ENCODE measurements around the gene SH3YL1. TPM values are rescaled to one million over a fixed set of nuclear protein-coding genes. Genes with fewer than 3 reads are reported as not detected.
A peak's percentile ranks its signal among the peaks of the same experiment; 100 is the strongest.

Gene SH3YL1
- total RNA-seq, 1 donor from 2014 or later, result 27.3 TPM

DNA sequence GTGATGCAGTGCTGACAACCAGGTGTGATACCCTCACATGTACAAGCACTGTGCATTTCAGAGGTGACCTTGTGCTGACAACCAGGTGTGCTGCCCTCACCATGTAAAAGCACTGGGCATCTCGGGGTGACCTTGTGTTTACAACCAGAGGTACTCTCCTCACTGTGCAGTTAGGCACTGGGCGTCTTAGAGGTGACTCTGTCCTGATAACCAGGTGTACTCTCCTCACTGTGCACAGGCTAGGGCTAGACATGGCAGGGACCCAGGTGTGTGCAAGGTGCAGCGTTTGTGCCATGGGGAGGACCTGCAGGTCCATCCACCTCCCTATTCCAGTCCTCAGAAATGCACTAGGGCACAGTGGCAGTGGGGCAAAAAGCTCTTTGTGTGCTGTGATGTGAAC is 32.5 kb upstream of the SH3YL1 start:
- no peaks in the 10 kb centered on the region for H3K4me1 Mint-ChIP-seq (ENCODE audit: low read depth, unreplicated experiment)
- H3K4me3 Mint-ChIP-seq (ENCODE audit: unreplicated experiment), result no peak overlapping the region
- Histone ChIP-seq H3K9ac (ENCODE audit: low read length) (no peak overlapping the region), H3K4me2 (ENCODE audit: low read length) (no peak overlapping the region), H4K20me1 (ENCODE audit: insufficient read depth, low read length) (no peaks in the 10 kb centered on the region), H3K79me2 (ENCODE audit: insufficient read depth, low read length) (no peaks in the 10 kb centered on the region), H3K4me3 (ENCODE audit: insufficient read depth, low read depth, low read length) (no peak overlapping the region), H3K36me3 (ENCODE audit: insufficient read depth, low read length) (no peaks in the 10 kb centered on the region), H3K4me1 (ENCODE audit: insufficient read depth, low read length) (no peaks in the 10 kb centered on the region), H2AFZ (ENCODE audit: low read depth, low read length) (no peak overlapping the region), H3K27ac (ENCODE audit: low read depth, low read length) (no peak overlapping the region), H3K27me3 (ENCODE audit: insufficient read depth, low read length) (peaks cover 2% of the 10 kb centered on the region), H3K9me3 (ENCODE audit: insufficient read depth, low read depth, low read length) (no peaks in the 10 kb centered on the region)
- H3K27me3 Mint-ChIP-seq (ENCODE audit: low read depth, unreplicated experiment), result peaks cover 43% of the 10 kb centered on the region
- TF ChIP-seq, protein P1, sequence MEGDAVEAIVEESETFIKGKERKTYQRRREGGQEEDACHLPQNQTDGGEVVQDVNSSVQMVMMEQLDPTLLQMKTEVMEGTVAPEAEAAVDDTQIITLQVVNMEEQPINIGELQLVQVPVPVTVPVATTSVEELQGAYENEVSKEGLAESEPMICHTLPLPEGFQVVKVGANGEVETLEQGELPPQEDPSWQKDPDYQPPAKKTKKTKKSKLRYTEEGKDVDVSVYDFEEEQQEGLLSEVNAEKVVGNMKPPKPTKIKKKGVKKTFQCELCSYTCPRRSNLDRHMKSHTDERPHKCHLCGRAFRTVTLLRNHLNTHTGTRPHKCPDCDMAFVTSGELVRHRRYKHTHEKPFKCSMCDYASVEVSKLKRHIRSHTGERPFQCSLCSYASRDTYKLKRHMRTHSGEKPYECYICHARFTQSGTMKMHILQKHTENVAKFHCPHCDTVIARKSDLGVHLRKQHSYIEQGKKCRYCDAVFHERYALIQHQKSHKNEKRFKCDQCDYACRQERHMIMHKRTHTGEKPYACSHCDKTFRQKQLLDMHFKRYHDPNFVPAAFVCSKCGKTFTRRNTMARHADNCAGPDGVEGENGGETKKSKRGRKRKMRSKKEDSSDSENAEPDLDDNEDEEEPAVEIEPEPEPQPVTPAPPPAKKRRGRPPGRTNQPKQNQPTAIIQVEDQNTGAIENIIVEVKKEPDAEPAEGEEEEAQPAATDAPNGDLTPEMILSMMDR (IDR thresholded peaks at IDR 0.05; ENCODE audit: insufficient read depth, low read depth, low read length), result no peak
- no peak for TF ChIP-seq EZH2 (IDR thresholded peaks at IDR 0.05; ENCODE audit: insufficient read depth, low read length)
- DNase-seq (ENCODE audit: low read depth) (no peak), FAIRE-seq (no peak)
- peaks cover 2% of the 10 kb centered on the region for H3K36me3 Mint-ChIP-seq (ENCODE audit: low read depth, unreplicated experiment)
- H3K27ac Mint-ChIP-seq (ENCODE audit: unreplicated experiment), result no peak overlapping the region
- peaks cover 8% of the 10 kb centered on the region for H3K9me3 Mint-ChIP-seq (ENCODE audit: unreplicated experiment)

DNA sequence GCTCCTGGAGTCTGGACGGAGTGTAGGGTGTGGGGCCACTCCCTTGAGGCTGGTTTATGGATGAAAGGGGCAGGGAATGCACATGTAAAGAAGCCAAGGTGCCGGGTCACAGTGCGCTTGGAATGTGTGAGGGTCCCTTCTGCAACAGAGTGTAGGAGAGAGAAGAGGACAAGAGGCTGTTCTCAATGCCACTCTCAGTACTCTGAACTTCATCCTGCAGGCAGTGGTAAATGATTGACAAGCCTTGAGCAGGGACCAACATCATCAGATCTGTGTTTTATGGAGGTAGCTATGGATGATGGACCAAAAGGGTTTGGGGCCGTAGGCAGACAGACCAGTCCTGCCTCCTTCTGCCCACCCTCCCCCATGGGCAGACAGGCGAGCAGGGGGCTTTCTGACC is 31.3 kb upstream of the SH3YL1 start:
- H3K9me3 Mint-ChIP-seq (ENCODE audit: unreplicated experiment), result peaks cover 8% of the 10 kb centered on the region
- H3K4me2 ChIP-seq (ENCODE audit: low read length), result no peak overlapping the region
- H3K27me3 Mint-ChIP-seq (ENCODE audit: low read depth, unreplicated experiment), result peaks cover 50% of the 10 kb centered on the region
- no peak overlapping the region for H3K9ac ChIP-seq (ENCODE audit: low read length)
- no peaks in the 10 kb centered on the region for H3K79me2 ChIP-seq (ENCODE audit: insufficient read depth, low read length)
- no peak for DNase-seq (ENCODE audit: low read depth)
- no peak overlapping the region for H3K27ac Mint-ChIP-seq (ENCODE audit: unreplicated experiment)
- H3K4me3 Mint-ChIP-seq (ENCODE audit: unreplicated experiment), result no peak overlapping the region
- H3K27me3 ChIP-seq (ENCODE audit: insufficient read depth, low read length), result peaks cover 4% of the 10 kb centered on the region
- no peaks in the 10 kb centered on the region for H3K4me1 Mint-ChIP-seq (ENCODE audit: low read depth, unreplicated experiment)
- no peak overlapping the region for H3K4me3 ChIP-seq (ENCODE audit: insufficient read depth, low read depth, low read length)
- no peak overlapping the region for H3K27ac ChIP-seq (ENCODE audit: low read depth, low read length)
- TF ChIP-seq, protein P1 (IDR thresholded peaks at IDR 0.05; ENCODE audit: insufficient read depth, low read depth, low read length), result no peak
- no peak for TF ChIP-seq EZH2 (IDR thresholded peaks at IDR 0.05; ENCODE audit: insufficient read depth, low read length)
- no peaks in the 10 kb centered on the region for H3K4me1 ChIP-seq (ENCODE audit: insufficient read depth, low read length)
- no peaks in the 10 kb centered on the region for H4K20me1 ChIP-seq (ENCODE audit: insufficient read depth, low read length)
- peaks cover 2% of the 10 kb centered on the region for H3K36me3 Mint-ChIP-seq (ENCODE audit: low read depth, unreplicated experiment)
- no peak overlapping the region for H2AFZ ChIP-seq (ENCODE audit: low read depth, low read length)
- no peaks in the 10 kb centered on the region for H3K36me3 ChIP-seq (ENCODE audit: insufficient read depth, low read length)
- no peak for FAIRE-seq
- H3K9me3 ChIP-seq (ENCODE audit: insufficient read depth, low read depth, low read length), result no peaks in the 10 kb centered on the region

GRCh38 chr2:290090-290722 is 26.4 kb upstream of the SH3YL1 start:
- TF ChIP-seq, protein P1 (IDR thresholded peaks at IDR 0.05; ENCODE audit: insufficient read depth, low read depth, low read length), result peak; percentile 73
- TF ChIP-seq EZH2 (IDR thresholded peaks at IDR 0.05; ENCODE audit: insufficient read depth, low read length), result no peak
- Histone ChIP-seq H3K4me2 (ENCODE audit: low read length) (peak overlapping the region; percentile 98), H3K27me3 (ENCODE audit: insufficient read depth, low read length) (peaks cover 10% of the 10 kb centered on the region), H2AFZ (ENCODE audit: low read depth, low read length) (peak overlapping the region; percentile 85), H3K4me3 (ENCODE audit: insufficient read depth, low read depth, low read length) (peak overlapping the region; percentile 63), H3K4me1 (ENCODE audit: insufficient read depth, low read length) (peaks cover 13% of the 10 kb centered on the region), H3K27ac (ENCODE audit: low read depth, low read length) (no peak overlapping the region), H3K36me3 (ENCODE audit: insufficient read depth, low read length) (no peaks in the 10 kb centered on the region), H3K79me2 (ENCODE audit: insufficient read depth, low read length) (no peaks in the 10 kb centered on the region), H3K9me3 (ENCODE audit: insufficient read depth, low read depth, low read length) (no peaks in the 10 kb centered on the region), H4K20me1 (ENCODE audit: insufficient read depth, low read length) (peaks cover 8% of the 10 kb centered on the region), H3K9ac (ENCODE audit: low read length) (peak overlapping the region; percentile 48)
- peak; percentile 65 for DNase-seq (ENCODE audit: low read depth)
- H3K36me3 Mint-ChIP-seq (ENCODE audit: low read depth, unreplicated experiment), result peaks cover 2% of the 10 kb centered on the region
- no peak for FAIRE-seq
- peak overlapping the region; percentile 82 for H3K4me3 Mint-ChIP-seq (ENCODE audit: unreplicated experiment)
- peaks cover 8% of the 10 kb centered on the region for H3K9me3 Mint-ChIP-seq (ENCODE audit: unreplicated experiment)
- peaks cover 27% of the 10 kb centered on the region for H3K27me3 Mint-ChIP-seq (ENCODE audit: low read depth, unreplicated experiment)
- H3K27ac Mint-ChIP-seq (ENCODE audit: unreplicated experiment), result no peak overlapping the region
- H3K4me1 Mint-ChIP-seq (ENCODE audit: low read depth, unreplicated experiment), result peaks cover 12% of the 10 kb centered on the region
